ENCODE results near the gene PTGDR. TPM values are rescaled to one million over a fixed set of nuclear protein-coding genes. Genes with fewer than 3 reads are reported as not detected.

Gene PTGDR
- total and polyA plus RNA-seq, 2 experiments from 2014 or later = 2.5 to 3.5 TPM

- Histone ChIP-seq H3K4me1 (ENCODE audit: insufficient read depth) (no peaks in the 10 kb centered on the region), H3K4me3 (no peak overlapping the region), H4K20me1 (ENCODE audit: insufficient read depth, poor library complexity, severe bottlenecking) (no peaks in the 10 kb centered on the region), H3K27ac (no peak overlapping the region), H3K36me3 (replicated peaks; ENCODE audit: insufficient read depth, low read depth) (no peaks in the 10 kb centered on the region), H3K4me2 (no peak overlapping the region), H3K79me2 (no peaks in the 10 kb centered on the region), H3K9me3 (ENCODE audit: low read depth) (no peaks in the 10 kb centered on the region), H2AFZ (no peak overlapping the region), H3K9me2 (replicated peaks; ENCODE audit: insufficient read depth) (no peaks in the 10 kb centered on the region), H3K27me3 (no peaks in the 10 kb centered on the region)
- 94% methylated on average over 2 of the region's 2 CpGs for WGBS (ENCODE audit: low lambda C conversion rate, missing lambda C conversion rate)
- TF ChIP-seq CTCF (IDR thresholded peaks at IDR 0.05; ENCODE audit: poor library complexity) = no peak
- TF ChIP-seq EZH2 (IDR thresholded peaks at IDR 0.05; ENCODE audit: borderline replicate concordance) = no peak
- no peak for TF ChIP-seq EZH2phosphoT487 (IDR thresholded peaks at IDR 0.05; ENCODE audit: low read depth, severe bottlenecking, unreplicated experiment)
- DNase-seq (ENCODE audit: low spot score) = no peak
These were observed 28.9 kb downstream of the PTGDR start for GRCh38 chr14:52296378-52296777.

DNA sequence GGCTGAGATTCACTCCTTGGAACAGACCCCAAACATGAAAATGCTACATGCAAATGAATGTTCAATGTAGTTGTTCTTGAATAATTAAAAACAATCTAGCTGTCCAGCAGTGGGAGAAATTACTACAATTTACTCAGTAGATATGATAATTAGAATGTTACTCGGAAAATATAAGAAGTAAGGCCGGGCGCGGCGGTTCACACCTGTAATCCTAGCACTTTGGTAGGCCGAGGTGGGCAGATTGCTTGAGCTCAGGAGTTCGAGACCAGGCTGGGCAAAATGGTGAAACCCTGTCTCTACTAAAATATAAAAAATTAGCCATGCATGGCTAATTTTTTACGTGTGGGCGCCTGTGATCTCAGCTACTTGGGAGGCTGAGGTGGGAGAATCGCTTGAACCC lies 31.3 kb downstream of the PTGDR start:
- no peaks in the 10 kb centered on the region for H3K4me1 ChIP-seq (ENCODE audit: insufficient read depth)
- no peaks in the 10 kb centered on the region for H3K79me2 ChIP-seq
- H2AFZ ChIP-seq = no peak overlapping the region
- H3K4me3 ChIP-seq = no peak overlapping the region
- no peaks in the 10 kb centered on the region for H3K9me2 ChIP-seq (replicated peaks; ENCODE audit: insufficient read depth)
- H3K27ac ChIP-seq = no peak overlapping the region
- H3K4me2 ChIP-seq = no peak overlapping the region
- WGBS (ENCODE audit: low lambda C conversion rate, missing lambda C conversion rate) = 92% methylated on average over 10 of the region's 10 CpGs
- no peaks in the 10 kb centered on the region for H3K36me3 ChIP-seq (replicated peaks; ENCODE audit: insufficient read depth, low read depth)
- DNase-seq (ENCODE audit: low spot score) = no peak
- no peak for TF ChIP-seq EZH2 (IDR thresholded peaks at IDR 0.05; ENCODE audit: borderline replicate concordance)
- TF ChIP-seq CTCF (IDR thresholded peaks at IDR 0.05; ENCODE audit: poor library complexity) = no peak
- no peak for TF ChIP-seq EZH2phosphoT487 (IDR thresholded peaks at IDR 0.05; ENCODE audit: low read depth, severe bottlenecking, unreplicated experiment)
- no peaks in the 10 kb centered on the region for H3K9me3 ChIP-seq (ENCODE audit: low read depth)
- H3K27me3 ChIP-seq = no peaks in the 10 kb centered on the region
- H4K20me1 ChIP-seq (ENCODE audit: insufficient read depth, poor library complexity, severe bottlenecking) = no peaks in the 10 kb centered on the region

DNA sequence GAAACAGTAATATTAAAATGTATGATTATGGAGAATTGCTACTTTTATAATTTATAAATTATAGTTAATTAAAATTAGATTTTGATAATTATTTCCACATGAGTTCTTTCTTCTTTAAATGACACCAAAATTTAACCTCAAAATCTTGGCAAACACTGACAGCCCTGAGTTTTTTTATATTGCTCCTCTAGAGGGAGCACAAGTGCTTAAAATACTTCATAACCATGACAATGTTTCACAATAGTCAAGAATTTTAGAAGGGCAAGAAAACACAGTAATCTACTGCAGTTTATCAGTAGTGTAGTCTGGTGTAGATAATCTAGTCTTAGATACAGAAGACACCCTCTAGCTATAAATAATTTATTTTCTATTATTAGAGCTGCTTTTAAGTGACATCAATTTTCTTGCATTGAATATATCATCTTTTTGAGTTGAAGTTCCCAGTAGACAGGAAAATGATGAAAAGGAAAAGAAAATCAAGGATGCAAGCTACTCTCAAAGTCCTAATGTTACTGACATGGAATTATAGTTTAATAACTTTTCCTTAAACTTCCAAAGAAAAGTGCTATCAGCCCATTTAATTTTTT lies 32.3 kb downstream of the PTGDR start:
- Histone ChIP-seq H3K9me3 (ENCODE audit: low read depth) (no peaks in the 10 kb centered on the region), H3K4me3 (no peak overlapping the region), H3K4me1 (ENCODE audit: insufficient read depth) (no peaks in the 10 kb centered on the region), H3K79me2 (no peaks in the 10 kb centered on the region), H3K4me2 (no peak overlapping the region), H3K27ac (no peak overlapping the region), H4K20me1 (ENCODE audit: insufficient read depth, poor library complexity, severe bottlenecking) (no peaks in the 10 kb centered on the region), H3K36me3 (replicated peaks; ENCODE audit: insufficient read depth, low read depth) (no peaks in the 10 kb centered on the region), H2AFZ (no peak overlapping the region), H3K9me2 (replicated peaks; ENCODE audit: insufficient read depth) (no peaks in the 10 kb centered on the region), H3K27me3 (no peaks in the 10 kb centered on the region)
- peak; percentile 61 for DNase-seq (ENCODE audit: low spot score)
- TF ChIP-seq EZH2phosphoT487 (IDR thresholded peaks at IDR 0.05; ENCODE audit: low read depth, severe bottlenecking, unreplicated experiment) = no peak
- TF ChIP-seq CTCF (IDR thresholded peaks at IDR 0.05; ENCODE audit: poor library complexity) = peak; percentile 82

- WGBS (ENCODE audit: low lambda C conversion rate, missing lambda C conversion rate) = 92% methylated on average over 4 of the region's 4 CpGs
- Histone ChIP-seq H3K36me3 (replicated peaks; ENCODE audit: insufficient read depth, low read depth) (no peaks in the 10 kb centered on the region), H3K4me1 (ENCODE audit: insufficient read depth) (no peaks in the 10 kb centered on the region), H3K9me2 (replicated peaks; ENCODE audit: insufficient read depth) (no peaks in the 10 kb centered on the region), H3K4me3 (no peak overlapping the region), H3K27me3 (no peaks in the 10 kb centered on the region), H3K27ac (no peak overlapping the region), H3K9me3 (ENCODE audit: low read depth) (no peaks in the 10 kb centered on the region), H2AFZ (no peak overlapping the region), H3K4me2 (no peak overlapping the region), H3K79me2 (no peaks in the 10 kb centered on the region), H4K20me1 (ENCODE audit: insufficient read depth, poor library complexity, severe bottlenecking) (no peaks in the 10 kb centered on the region)
- TF ChIP-seq CTCF (IDR thresholded peaks at IDR 0.05; ENCODE audit: poor library complexity) (no peak), EZH2phosphoT487 (IDR thresholded peaks at IDR 0.05; ENCODE audit: low read depth, severe bottlenecking, unreplicated experiment) (no peak), EZH2 (IDR thresholded peaks at IDR 0.05; ENCODE audit: borderline replicate concordance) (no peak)
- DNase-seq (ENCODE audit: low spot score) = no peak
These were observed 35.7 kb downstream of the PTGDR start for GRCh38 chr14:52303236-52303635.
